Left ventricle myocardium inferior (tissue), 1 donor: ENCODE results near the gene CPT1A. TPM values are rescaled to one million over a fixed set of nuclear protein-coding genes. Genes with fewer than 3 reads are reported as not detected.

ENCODE experiments used
- DNase-seq: peaks from one replicate; pipeline ENCODE4 v3.0.0-alpha.2; 2020
- H3K27ac ChIP-seq: fragments of 200-600 bp; replicated peaks from 2 replicates; pipeline ENCODE4 v1.8.0; 2021
- H3K27me3 ChIP-seq: fragments of 200-600 bp; 2 replicates; pipeline ENCODE4 v1.8.0; 2021; ENCODE audit warnings: low read depth
- H3K36me3 ChIP-seq: fragments of 200-600 bp; 2 replicates; pipeline ENCODE4 v1.8.0; 2021
- H3K4me1 ChIP-seq: fragments of 200-600 bp; 2 replicates; pipeline ENCODE4 v1.8.0; 2021
- H3K4me3 ChIP-seq: fragments of 200-600 bp; 2 replicates; pipeline ENCODE4 v1.8.0; 2021; ENCODE audit warnings: mild to moderate bottlenecking, moderate library complexity
- H3K9me3 ChIP-seq: fragments of 200-600 bp; replicated peaks from 2 replicates; pipeline ENCODE4 v1.8.0; 2021
- CTCF ChIP-seq: fragments of 200-600 bp; IDR thresholded peaks from 2 replicates; pipeline ENCODE4 v1.8.0; 2021; ENCODE audit warnings: antibody characterized with exemption, mild to moderate bottlenecking, borderline replicate concordance
- intact Hi-C: fragments of 100-400 bp; cut with micrococcal nuclease; formaldehyde crosslinking; loops from one replicate; pipeline ENCODE4 v1.11.0; 2022
- total RNA-seq: library from RNA; stranded (reverse); fragmentation: NEBNext Ultra II Directional; extraction: Animal tissue kit (Norgen Biotek cat#: 25700); gene quantifications from one replicate; pipeline ENCODE4 v1.2.1, GENCODE V29; 2021
- donor health status: DM: no; HTN: yes; CAD: no; lungs with severe emphysema.

The CPT1A gene
- total RNA-seq, 1 donor from 2014 or later: 73.1 TPM

- Histone ChIP-seq H3K4me1 (no peaks in the 10 kb centered on the region), H3K4me3 (no peak overlapping the region), H3K27ac (no peak overlapping the region), H3K36me3 (no peaks in the 10 kb centered on the region), H3K9me3 (peaks cover 10% of the 10 kb centered on the region), H3K27me3 (peaks cover 34% of the 10 kb centered on the region)
- TF ChIP-seq CTCF: no peak
- intact Hi-C loops: no loop called here
- DNase-seq: no peak
Observed at GRCh38 chr11:68721075-68721474, 120.6 kb downstream of the CPT1A start.

- peaks cover 10% of the 10 kb centered on the region for H3K9me3 ChIP-seq
- no peak for TF ChIP-seq CTCF
- H3K4me3 ChIP-seq: no peak overlapping the region
- H3K27me3 ChIP-seq: peaks cover 60% of the 10 kb centered on the region
- intact Hi-C loops: no loop called here
- H3K27ac ChIP-seq: no peak overlapping the region
- H3K36me3 ChIP-seq: no peaks in the 10 kb centered on the region
- H3K4me1 ChIP-seq: peaks cover 7% of the 10 kb centered on the region
- no peak for DNase-seq
Observed at GRCh38 chr11:68715456-68716122, 126.1 kb downstream of the CPT1A start.

DNA sequence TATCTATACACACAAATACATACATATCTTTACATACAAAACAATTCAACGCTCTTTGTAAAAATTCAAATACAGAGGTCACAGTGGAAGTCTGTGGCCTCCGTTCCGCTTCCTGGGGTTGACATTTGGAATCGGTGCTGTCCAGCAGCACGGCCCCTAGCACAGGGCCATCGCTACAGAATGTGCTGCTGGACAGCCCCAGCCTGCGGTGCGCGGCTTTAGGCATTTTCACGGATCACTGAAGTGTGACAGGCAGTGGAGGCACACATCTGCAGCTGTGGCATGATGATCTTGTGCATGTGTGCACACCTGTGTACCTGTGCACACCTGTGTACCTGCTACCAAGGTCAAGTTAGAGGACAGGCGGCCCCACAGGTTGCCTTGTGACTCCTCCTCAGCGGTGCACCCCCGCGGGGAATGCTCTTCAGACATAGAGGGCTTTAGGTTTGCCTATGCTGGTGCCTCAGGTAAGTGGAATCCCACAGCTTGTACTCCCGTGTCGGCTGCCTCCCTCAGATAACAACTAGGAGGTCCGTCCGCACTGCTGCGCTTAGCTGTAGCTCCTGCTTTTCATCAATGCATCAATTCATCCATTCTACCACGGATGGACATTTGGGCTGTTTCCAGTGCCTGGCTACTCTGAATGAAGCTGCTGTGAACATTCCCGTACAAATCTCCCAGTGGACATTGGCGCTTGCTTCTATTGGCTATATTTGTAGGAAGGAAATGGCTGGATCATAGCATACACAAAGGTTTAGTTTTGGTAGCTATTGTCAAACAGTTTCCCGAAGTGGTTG is 127.5 kb downstream of the CPT1A start:
- Histone ChIP-seq H3K9me3 (no peaks in the 10 kb centered on the region), H3K36me3 (no peaks in the 10 kb centered on the region), H3K27ac (no peak overlapping the region), H3K4me1 (peaks cover 7% of the 10 kb centered on the region), H3K27me3 (peaks cover 50% of the 10 kb centered on the region), H3K4me3 (no peak overlapping the region)
- intact Hi-C loops: no loop called here
- no peak for DNase-seq
- TF ChIP-seq CTCF: no peak

- no peak for DNase-seq
- no peak for TF ChIP-seq CTCF
- peaks cover 33% of the 10 kb centered on the region for H3K27me3 ChIP-seq
- H3K27ac ChIP-seq: no peak overlapping the region
- no peaks in the 10 kb centered on the region for H3K36me3 ChIP-seq
- H3K4me1 ChIP-seq: peaks cover 7% of the 10 kb centered on the region
- intact Hi-C loops: no loop called here
- H3K4me3 ChIP-seq: no peak overlapping the region
- no peaks in the 10 kb centered on the region for H3K9me3 ChIP-seq
Observed at GRCh38 chr11:68711114-68711513, 130.6 kb downstream of the CPT1A start.

- H3K27me3 ChIP-seq: peaks cover 33% of the 10 kb centered on the region
- intact Hi-C loops: no loop called here
- peaks cover 7% of the 10 kb centered on the region for H3K4me1 ChIP-seq
- no peaks in the 10 kb centered on the region for H3K9me3 ChIP-seq
- H3K4me3 ChIP-seq: no peak overlapping the region
- TF ChIP-seq CTCF: no peak
- H3K27ac ChIP-seq: no peak overlapping the region
- no peaks in the 10 kb centered on the region for H3K36me3 ChIP-seq
- DNase-seq: no peak
Observed at GRCh38 chr11:68710409-68710808, 131.3 kb downstream of the CPT1A start.
